ENCODE results near the gene PLP2.

PLP2 gene

DNA sequence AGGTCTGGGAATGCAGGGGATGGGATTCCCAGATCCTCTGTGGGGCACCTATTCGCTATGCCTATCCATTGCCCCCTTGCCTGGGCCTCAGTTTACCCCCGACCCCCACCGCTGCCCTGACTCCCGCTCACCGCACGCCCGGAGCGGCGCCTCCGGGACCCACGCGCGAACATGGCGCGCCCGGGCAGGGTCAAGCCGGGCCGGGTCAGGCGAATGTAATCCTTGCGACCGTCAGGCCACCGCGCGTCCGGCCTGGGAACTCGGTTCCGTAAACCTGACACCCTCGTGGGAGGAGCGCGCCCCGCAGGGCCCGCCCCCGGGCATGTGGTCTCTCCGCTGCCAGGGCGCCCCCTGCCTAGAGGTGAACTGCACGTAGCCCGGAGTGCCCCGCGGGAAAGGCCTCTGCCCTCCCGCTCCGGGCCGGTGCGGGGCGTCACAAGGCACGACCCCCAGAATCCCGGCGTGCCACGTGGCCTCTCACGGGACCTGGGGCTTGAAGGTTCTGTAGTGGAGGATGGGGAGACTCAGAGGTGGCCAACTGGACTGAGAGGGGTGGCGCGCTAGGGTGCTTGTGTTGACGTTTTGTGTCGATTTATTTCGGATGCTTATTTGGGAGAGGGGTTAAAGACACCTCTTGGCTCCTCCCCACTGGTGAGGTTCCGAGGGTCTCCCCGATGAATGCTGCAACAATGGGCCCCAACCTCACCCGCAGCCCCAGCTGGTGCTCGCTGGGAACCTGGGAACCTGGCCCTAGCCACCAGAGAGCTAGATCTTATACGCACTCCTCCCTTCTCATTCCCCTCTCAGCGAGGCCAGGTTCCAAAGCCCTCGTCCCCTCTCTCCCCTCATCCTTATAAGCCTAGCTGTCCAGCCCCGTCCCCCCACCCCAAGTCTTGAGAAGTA lies 14.7 kb downstream of the PLP2 start, which contains the start of gene PRICKLE3:
Gene PRICKLE3 (minus strand): TSS at position 249 of the 903 bp plus-strand sequence. CDS start 76 bp downstream, at position 173.
- peak; percentile 86 for DNase-seq

DNA sequence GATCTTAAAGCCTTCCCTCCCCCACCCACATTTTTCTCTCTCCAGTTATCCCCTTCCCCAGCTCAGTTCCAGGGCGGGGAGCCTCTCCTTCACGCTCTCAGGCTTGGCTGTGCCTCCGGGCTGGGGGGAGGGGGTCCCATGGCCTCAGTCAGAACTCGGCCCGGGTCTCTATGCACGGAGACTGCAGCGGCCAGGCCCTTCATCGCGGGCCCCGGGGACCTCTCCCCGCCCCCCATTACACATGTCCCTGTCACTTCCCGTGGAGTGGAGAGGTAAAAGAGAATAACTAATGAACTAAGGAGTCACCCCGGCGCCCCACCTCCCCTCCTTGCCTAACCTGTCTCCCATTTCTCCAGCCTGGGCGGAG lies 15.3 kb downstream of the PLP2 start:
- DNase-seq: no peak

DNA sequence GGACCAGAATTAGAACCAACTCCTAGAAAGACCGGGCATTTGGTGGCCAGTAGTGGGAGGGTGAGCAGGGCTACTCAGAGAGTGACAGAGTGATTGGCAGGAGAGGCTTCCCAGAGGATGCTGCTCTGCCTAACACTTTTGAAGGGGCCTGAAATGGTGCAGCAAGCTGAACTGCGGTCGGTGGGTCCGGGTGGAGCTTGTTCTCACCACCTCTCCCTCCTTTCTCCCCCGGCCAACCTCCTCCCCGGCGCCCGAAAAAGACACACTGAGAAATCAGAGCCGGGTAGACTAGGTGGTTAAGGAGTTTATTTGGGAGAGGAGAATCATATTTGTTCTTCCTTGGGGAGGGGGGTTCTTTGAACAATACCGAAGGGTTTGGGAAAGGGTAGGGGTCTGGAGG lies 15.8 kb downstream of the PLP2 start:
- DNase-seq: no peak

DNA sequence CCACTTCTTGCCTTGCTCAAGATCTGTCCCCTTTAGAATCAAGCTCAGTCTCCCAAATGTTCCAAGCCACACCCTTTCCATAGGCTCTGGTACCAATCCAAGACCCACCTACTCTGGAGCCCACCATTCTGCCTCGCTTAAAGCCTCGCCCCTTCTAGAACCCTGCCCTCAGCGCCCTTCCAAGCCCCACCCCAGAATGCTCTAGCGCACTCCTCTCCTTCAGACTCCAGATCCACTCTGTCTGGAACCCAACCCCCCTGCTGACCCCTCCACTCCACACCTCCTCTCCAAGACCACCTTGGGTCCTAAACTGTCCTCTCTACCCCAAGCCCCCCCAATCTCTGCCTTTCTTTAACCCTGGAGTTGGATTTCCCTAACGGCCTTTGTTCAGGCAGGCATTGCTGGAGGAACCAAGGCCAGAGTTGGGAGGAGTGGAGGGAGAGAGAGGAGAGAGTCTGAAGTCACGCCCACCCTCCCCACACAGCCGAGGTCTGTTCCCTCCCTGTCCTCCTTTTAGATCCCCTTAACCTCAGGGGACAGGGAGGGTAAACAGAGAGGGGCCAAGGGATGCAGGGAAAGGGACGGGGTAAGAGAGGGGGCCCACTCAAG lies 16.9 kb downstream of the PLP2 start:
- no peak for DNase-seq

DNA sequence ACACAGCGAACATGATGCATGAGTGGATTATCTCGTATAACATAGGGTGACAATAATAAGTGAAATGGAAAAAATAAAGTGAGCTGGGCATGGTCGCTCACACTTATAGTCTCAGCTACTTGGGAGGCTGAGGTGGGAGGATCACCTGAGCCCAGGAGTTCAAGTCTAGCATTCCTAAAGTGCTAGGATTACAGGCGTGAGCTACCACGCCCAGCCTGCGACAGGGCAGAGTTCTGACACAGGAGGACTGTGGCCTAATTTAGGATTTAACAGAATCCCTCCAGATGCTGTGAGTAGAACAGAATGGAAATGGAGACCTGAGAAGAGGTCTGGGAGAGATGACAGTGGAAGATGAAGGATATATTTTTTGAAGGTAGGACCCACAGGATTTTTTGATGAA lies 17.9 kb downstream of the PLP2 start:
- no peak for DNase-seq

DNA sequence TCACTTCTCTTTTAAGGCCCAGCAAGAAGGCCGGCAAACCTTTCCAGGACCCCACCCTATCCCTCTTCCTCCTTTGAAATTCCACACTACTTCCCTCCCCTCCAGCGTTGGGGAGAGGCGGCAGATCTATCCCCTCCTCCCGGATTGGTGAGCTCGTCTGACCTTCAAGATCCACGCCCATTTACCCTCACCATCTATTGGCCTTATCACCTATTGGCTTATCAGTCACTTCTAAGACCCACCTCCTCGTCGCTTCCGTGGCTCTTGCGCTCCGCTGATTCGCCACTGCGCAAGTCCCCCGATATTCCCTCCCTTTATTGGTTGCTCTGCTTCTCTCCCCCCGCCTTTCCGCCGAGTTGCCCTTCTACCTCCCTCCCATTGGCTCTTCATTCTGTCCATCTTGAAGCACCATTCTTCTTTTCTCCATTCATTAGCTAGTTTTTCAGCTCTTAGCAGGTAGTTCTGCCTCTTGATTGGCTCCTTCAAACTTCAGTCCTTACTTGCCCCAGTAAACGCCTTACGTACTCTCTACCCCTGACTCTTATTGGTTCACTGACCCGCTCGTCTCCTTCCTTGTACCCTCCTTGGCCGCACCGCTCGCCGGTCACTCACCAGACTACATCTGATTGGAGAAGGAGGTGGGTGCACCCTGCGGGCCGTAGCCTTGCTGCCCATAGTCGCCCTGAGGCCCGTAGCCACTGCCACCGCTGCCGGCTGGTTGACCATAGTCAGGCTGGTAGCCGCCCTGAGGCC lies 19.3 kb downstream of the PLP2 start:
- peak; percentile 86 for DNase-seq

DNA sequence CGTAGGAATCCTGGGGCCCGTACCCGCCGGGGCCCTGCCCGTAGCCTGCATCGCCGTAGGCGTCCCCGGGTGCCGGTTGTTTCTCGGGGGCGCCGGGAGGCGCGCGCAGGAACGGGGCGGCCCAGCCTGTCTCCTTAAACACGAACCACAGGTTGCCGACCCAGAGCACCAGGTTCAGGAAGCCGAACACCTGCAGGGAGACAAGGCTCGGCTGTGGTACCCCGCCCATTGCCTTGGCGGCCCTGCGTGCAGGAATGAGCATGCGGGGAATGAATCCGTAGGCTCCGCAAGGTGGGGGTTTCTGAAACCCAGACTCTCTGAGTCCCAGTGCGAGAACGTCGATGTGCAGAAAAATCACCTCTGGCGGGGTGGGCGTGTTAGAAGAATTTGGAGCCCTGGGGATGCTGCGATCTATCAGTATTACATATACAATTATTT lies 19.9 kb downstream of the PLP2 start:
- no peak for DNase-seq

DNA sequence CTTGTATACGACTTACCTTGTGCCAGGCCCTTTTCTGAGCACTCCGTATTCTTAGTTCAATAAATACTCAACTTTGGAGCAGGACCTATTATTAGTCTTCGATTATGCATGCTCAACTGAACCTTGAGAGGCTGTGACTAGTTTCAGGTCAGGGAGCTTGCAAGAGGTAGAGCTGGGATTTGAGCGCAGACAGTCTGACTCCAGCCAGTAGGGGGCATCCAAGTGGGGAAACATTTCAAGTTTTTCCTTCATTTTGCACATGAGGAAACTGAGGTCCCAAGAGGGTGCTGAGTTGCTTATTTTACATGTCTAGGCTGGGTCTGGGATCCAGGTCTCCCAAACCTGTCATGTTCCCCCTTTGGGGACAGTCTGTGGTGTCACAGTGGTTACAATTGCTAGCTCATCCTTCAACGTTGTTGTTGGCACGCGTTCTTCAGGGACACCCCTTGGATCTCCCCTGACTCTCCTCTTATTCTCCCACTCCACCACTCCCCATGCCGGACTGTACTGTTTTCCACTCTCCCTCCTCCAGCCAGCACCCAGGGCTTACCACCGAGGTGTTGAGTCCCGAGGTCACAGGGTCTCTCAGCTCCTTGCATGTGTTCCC lies 21.1 kb downstream of the PLP2 start:
- no peak for DNase-seq

DNA sequence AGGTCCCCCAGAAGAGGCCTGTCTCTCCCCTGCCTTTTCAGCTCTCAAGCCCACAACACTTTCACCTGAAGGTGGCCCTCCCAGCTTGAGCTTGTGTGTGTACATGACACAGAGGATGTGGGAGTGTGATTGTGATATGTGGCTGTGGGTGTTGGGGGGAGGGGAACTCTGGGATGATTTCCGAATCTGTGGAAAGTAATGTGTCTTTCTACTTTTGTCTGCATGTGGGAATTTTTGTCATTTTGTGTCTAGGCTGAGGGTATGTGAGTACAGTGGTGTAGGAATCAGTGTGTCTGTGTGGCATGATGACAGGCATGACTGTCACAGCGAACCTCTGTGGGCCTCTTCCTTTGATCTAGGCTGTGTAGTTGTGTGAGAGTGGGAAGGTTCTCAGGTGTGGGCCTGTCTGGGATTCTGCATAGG lies 21.9 kb downstream of the PLP2 start:
- DNase-seq: no peak

DNA sequence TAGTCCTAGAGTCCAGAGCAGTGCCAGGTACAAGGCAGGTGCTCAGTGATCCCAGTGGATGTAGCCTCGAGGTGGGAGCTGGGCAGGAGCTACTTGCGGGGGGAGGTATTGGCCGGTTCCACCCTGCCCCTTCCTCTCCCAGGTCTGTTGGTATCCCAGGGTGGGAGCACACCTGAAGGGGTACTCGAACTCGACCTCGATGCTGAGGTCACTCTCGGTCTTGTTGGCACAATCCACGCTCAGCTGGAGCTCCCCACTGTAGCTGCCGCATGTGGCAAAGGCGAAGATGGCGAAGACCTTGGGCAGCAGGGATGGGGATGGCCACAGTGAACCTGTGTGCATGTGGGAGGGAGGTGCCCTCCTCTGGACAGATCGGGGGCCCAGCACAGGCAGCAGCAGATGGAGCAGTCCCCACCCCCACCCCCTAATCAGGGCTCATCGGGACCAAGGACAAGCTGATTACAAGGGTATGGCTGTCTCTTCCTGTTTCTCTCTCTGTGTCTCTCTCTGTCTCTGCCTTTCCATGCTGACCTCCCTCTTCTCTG lies 25.9 kb downstream of the PLP2 start:
- no peak for DNase-seq

DNA sequence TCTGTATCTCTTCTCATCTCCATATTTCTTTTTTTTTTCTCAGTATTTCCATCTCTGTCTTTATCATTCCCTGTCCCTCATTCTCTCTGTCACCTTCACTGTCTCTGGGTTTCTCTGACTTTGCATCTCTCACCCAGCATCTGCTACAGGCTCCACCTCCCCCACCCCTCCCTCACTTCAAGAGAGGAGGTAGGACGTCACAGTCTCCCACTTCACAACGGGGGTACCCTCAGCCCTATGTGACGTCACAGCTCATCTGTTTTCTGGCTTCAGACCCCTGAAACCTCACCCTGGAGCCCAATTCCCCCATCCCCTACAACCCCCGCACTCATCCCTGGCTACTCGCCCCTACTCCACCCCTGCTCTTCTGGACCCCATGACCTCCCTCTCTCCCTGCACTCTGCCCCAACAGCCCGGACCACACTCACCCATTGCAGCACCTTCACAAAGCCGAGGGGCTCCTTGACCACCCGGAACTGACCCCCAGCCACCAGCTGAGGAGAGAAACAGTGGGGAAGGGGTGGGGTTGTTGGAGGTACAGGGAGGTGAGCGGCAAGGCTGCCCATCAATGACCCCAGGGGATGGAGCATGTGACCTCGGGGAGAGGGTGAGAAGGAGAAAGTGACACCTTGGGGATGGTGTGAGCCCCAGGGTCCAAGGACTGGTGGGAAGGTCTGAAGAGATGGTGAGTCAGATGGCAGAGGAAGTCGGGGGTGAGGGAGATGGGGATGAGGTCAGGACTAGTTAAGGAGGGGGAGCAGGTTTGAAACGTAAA lies 27.0 kb downstream of the PLP2 start:
- no peak for DNase-seq

DNA sequence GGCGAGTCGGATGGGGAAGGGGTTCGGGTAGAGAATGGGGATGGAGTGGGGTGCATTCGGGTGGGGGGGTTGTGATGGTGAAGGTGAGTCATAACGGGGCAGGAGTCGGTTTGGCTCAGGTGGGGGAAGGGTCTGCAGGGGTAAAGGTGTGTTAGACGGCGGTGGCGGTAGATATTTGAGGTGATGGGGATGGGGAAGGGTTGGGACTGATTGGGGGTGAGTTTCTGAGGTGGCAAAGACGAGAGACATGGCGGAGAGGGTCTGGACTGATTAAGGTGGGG lies 27.6 kb downstream of the PLP2 start:
- no peak for DNase-seq

DNA sequence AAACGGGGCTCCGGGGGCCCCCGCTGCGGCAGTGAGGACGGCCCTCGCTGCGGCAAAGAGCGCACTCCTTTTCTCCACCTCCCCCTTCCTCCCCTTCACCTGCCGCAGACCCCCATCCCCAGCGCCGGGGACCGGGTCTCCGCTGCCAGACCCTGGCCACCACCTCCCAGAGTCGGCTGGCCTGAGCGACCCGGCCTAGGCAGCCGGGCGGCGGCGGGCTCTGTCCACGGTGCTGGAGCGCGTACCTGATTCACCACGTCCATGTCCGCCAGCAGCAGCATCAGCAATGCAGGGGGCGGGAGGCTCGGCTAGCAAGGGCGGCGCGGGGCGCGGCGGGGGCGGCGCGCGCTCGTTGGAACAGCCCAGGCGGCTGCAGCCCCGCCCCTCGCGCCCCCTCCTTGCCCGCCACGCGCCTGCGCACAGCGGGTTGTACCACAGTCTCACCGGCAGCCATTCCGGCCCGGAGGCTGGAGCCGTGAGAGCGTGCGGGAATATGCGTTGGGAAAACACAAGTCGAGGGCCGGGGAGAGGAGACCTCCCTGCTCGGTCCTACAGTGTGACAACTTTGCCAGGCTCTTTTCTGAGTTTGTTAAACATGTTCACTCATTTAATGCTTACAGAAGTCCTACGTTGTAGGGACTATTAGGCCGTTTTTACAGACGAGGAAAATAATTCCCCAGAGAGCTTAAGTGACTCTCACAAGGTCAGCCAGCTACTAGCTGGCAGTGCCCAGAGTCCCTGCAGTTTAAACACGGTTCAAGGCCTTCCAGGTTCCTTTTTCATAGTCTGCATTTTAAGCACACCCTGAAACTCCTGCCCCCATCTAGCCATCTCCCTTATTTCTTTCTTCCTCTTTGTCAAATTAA lies 28.4 kb downstream of the PLP2 start, which contains the start of gene SYP:
Gene SYP (minus strand): TSS at position 288 of the 866 bp plus-strand sequence. CDS start 7 bp downstream, at position 281.
- DNase-seq: peak; percentile 92

DNA sequence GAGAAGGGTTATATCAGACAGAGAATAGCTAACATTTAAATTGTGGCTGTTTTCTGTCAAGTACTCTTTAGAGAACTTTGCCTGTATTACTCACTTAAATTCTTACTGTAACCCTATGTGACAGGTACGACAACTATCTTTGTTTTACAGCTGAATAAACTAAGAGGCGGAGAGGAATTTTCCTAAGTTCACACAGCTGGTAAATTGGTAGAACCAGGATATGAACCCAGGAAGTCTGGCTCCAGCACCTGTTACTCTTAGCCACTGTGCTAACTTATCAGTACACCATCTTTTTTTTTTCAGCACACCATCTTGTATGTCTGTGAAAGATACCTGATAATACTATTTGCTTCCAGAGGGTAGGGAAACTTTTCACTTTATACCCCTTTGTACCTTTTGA lies 30.3 kb downstream of the PLP2 start:
- DNase-seq: no peak

DNA sequence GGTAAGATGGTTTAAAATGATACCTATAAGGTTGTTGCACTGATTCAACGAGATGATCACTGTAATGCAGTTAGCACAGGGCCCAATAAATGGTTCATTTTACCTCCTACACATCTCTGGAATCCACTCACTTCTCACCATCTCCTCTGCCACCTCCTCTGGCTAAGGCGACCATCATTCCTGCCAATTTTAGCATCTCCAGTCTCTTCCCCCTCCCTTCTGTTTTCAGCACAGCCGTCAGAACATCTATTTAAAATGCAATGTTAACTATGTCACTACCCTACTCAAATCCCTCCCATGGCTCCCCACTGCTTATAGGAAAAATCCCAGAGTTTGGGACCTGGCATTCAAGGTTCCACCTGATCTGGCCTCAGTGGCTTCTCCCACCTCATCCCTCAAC lies 31.8 kb downstream of the PLP2 start:
- DNase-seq: no peak

DNA sequence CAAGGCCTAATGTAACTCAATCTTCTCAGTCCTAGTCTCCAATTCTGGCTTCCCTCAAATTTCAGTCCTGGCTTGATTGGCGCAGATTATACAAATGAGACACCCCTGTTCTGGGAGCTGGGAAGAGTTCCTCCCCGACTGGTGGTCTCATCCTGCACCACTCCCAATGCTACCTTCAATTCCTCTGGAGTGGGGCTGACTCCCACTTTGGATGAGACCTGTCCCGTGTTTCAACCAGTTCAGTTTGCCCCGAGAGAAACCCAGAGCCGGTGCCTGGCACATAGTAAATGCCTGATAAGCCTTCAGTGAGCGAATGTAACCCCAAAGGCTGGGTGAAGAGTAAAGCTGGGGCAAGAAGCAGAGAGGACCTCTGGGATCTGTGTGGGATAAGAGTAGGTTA lies 32.3 kb downstream of the PLP2 start:
- DNase-seq: no peak

DNA sequence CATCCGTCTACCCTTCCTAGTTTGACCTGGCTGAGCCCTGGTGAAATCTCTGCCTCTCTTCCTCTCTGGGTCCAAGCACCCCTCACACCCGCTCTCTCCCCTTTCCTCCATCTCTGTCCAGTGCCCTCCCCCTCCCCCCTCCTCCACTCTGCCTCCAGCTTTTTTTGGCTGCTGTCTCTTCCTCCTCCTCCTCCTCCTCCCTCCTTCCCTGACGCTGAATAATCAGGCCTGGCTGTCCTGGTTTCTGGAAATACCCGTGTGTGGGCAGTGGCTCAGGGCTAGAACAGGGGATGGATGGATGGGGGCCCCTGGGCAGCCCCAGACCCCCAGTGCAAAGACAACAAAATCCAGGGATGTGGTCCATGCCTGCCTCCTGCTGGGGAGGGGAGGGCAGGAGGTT lies 33.0 kb downstream of the PLP2 start:
- DNase-seq: no peak

DNA sequence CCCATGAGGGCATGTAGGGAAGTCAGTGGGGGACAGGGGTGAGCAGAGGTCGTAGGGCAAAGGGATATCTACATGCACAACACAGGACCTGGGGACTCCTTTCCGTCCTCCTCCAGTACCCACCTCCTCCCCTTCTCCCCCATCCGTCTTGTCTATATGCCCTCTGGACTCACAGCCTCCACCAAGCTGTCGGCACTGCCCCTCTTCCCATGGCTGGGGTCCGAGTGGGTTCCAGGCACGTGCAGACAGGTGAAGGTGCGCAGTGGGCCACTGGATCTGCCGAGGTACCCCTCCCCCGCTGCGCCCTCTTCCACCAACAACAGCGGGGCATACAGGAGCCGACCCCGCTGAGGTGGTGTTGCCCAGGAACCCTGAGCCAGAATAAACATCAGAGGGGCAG lies 33.7 kb downstream of the PLP2 start:
- no peak for DNase-seq

DNA sequence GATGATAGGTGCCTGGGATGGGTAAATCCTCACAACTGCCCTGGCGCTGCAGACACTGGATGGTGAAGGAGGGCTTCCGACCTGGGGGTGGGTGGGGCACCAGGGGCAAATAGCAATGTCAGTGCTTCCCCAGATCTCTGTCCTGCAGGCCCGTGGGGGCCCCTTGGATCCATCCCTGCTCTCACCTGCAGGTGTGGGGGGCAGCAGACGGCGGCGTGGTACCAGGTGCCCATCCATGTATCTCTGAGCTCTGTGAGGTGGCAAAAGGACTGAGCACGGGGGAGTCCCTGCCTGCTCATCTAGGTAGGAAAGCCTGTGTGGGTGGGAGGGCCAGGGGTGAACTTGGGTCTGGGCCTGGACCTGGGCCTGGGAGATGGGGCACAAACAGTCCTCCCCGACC lies 34.8 kb downstream of the PLP2 start:
- DNase-seq: no peak

DNA sequence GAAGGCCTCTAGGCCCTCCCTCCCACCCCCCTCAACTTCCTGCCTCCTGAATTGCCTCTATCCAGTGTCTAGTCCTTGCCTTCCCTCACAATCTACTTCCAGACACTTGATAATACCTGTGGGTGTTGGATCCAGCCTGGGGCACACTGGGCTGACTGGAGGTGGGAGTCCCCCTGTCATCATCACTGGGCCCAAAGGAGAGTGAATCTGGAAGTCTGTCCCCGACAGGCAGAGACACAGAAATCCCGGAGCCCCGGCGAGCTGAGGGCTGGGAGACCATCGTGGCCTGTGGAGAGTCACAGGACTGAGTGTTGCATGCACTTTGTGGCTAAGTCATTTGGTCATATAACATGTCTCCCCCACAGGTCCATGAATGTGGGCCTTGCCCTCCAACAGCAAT lies 36.7 kb downstream of the PLP2 start:
- no peak for DNase-seq

All from activated CD8-positive, alpha-beta memory T cell treated with anti-CD3 and anti-CD28 coated beads for 24 hours (primary cell).